Panc1 (cell line): ENCODE measurements around the gene ZNF396.

ENCODE experiments used
- POLR2AphosphoS5 ChIP-seq: IDR thresholded peaks from 2 replicates; pipeline ENCODE4 v1.6.1; 2012; ENCODE audit warnings: mild to moderate bottlenecking, low read depth, low read length, moderate library complexity
- TCF7L2 ChIP-seq: IDR thresholded peaks from 2 replicates; pipeline ENCODE4 v1.6.1; 2011; ENCODE audit warnings: mild to moderate bottlenecking, low read depth, low read length, inconsistent platforms

GRCh38 chr18:35415511-35416073 lies 38.5 kb upstream of the ZNF396 start:
- TF ChIP-seq TCF7L2 = no peak
- no peak for TF ChIP-seq POLR2AphosphoS5
